WERI-Rb-1 (cell line): ENCODE data around the gene OR13C9.
"Not testable (repeated sequence)": the region's sequence is repeated elsewhere in the genome, so short reads cannot be mapped to it uniquely, and the experiment has no call there.

ENCODE experiments used
- DNase-seq: peaks from one replicate; pipeline ENCODE4 v3.0.0-alpha.2; 2020
- H3K27ac ChIP-seq: fragments of 250-450 bp; sonication (Bioruptor Pico); 2 replicates; pipeline ENCODE4 v1.5.1; 2020; ENCODE audit warnings: mild to moderate bottlenecking, moderate library complexity
- H3K27me3 ChIP-seq: fragments of 250-450 bp; sonication (Bioruptor Pico); 2 replicates; pipeline ENCODE4 v1.5.1; 2021; ENCODE audit warnings: mild to moderate bottlenecking, low read depth, moderate library complexity; ENCODE audit not compliant: insufficient read depth, severe bottlenecking
- H3K36me3 ChIP-seq: fragments of 250-450 bp; sonication (Bioruptor Pico); 2 replicates; pipeline ENCODE4 v1.5.1; 2020; ENCODE audit warnings: mild to moderate bottlenecking, moderate library complexity
- H3K4me3 ChIP-seq: 2 replicates; pipeline ENCODE4 v1.5.1; 2011; ENCODE audit warnings: low read depth, mild to moderate bottlenecking, control low read depth, low read length
- H3K9me3 ChIP-seq: fragments of 250-450 bp; sonication (Bioruptor Pico); 2 replicates; pipeline ENCODE4 v1.5.1; 2021; ENCODE audit warnings: mild to moderate bottlenecking, moderate library complexity; ENCODE audit not compliant: severe bottlenecking
- TF ChIP-seq, protein P1 (sequence below): IDR thresholded peaks from 2 replicates; pipeline ENCODE4 v1.5.1; 2011; ENCODE audit warnings: low read depth, mild to moderate bottlenecking, control low read depth, inconsistent platforms, low read length

OR13C9 gene

GRCh38 chr9:104611213-104611612 is 6.8 kb downstream of the OR13C9 start:
- H3K4me3 ChIP-seq, result no peak overlapping the region
- H3K36me3 ChIP-seq, result no peaks in the 10 kb centered on the region
- TF ChIP-seq, protein P1, sequence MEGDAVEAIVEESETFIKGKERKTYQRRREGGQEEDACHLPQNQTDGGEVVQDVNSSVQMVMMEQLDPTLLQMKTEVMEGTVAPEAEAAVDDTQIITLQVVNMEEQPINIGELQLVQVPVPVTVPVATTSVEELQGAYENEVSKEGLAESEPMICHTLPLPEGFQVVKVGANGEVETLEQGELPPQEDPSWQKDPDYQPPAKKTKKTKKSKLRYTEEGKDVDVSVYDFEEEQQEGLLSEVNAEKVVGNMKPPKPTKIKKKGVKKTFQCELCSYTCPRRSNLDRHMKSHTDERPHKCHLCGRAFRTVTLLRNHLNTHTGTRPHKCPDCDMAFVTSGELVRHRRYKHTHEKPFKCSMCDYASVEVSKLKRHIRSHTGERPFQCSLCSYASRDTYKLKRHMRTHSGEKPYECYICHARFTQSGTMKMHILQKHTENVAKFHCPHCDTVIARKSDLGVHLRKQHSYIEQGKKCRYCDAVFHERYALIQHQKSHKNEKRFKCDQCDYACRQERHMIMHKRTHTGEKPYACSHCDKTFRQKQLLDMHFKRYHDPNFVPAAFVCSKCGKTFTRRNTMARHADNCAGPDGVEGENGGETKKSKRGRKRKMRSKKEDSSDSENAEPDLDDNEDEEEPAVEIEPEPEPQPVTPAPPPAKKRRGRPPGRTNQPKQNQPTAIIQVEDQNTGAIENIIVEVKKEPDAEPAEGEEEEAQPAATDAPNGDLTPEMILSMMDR, result no peak
- no peak overlapping the region for H3K27ac ChIP-seq
- no peaks in the 10 kb centered on the region for H3K9me3 ChIP-seq
- no peaks in the 10 kb centered on the region for H3K27me3 ChIP-seq
- no peak for DNase-seq

DNA sequence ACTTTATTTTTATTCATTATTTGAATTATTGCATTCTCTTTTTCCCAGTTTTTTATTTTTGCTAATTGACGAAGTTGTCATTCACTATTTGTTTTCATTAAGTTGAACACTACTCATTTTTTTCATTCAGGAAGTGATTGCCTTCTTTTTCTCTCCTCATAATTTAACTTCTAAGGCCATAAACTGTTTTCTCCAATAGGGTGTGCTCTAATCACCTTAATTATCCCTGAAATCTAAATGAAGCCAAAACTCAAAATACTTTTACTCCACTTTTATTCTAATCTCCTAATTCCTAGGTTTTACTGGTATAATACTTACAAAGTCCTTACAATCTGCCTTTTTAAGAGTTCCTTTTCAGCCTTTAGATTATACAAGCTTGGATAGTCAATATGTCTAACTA is 9.7 kb downstream of the OR13C9 start:
- Histone ChIP-seq H3K27ac (no peak overlapping the region), H3K27me3 (no peaks in the 10 kb centered on the region), H3K9me3 (no peaks in the 10 kb centered on the region), H3K4me3 (no peak overlapping the region), H3K36me3 (no peaks in the 10 kb centered on the region)
- DNase-seq, result no peak
- TF ChIP-seq, protein P1, result no peak

DNA sequence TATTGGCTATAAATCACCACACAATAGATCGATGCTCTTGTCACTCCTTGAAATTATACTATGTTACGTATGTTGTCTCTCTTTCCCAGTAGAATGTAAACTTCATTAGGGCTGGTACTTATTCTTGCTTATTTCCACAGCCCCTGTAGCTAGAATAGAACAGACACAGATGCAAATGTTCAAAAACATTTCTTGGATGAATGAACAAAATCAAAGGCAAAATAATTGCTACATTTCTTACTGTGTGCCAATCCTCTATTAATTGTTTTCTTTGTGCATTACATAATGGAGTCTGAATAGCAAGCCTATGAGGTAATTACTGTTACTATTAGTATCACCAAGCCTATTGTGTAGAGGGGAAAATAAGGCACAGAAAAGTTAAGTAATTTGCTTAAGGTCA is 11.9 kb downstream of the OR13C9 start:
- Histone ChIP-seq H3K36me3 (no peaks in the 10 kb centered on the region), H3K9me3 (no peaks in the 10 kb centered on the region), H3K4me3 (no peak overlapping the region), H3K27ac (no peak overlapping the region), H3K27me3 (no peaks in the 10 kb centered on the region)
- DNase-seq, result no peak
- TF ChIP-seq, protein P1, result no peak

GRCh38 chr9:104605527-104605926 is 12.5 kb downstream of the OR13C9 start, which contains the start of gene OR13C2:
TSS of gene OR13C2 (minus strand) at chr9:104605627. CDS start at chr9:104605627, 0 bp downstream.
- H3K36me3 ChIP-seq, H3K4me3 ChIP-seq, DNase-seq, H3K9me3 ChIP-seq, H3K27me3 ChIP-seq, H3K27ac ChIP-seq: not testable (repeated sequence)

DNA sequence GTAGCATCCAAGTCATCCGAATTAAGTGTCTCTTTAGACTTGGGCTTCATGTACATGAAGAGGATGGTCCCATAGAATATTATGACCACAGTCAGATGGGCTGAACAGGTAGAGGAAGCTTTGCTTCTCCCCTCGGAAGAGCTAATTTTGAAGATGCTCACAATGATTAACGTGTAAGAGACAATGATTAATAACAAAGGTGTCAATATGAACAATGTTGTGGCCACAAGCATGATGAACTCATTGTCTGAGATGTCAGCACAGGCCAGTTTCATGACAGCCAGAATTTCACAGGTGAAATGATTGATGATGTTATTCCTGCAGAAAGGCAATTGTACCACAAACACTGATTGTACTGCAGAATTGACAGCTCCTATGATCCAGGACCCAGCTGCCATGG is 13.2 kb downstream of the OR13C9 start:
- TF ChIP-seq, protein P1, result no peak
- no peak for DNase-seq
- H3K27me3 ChIP-seq, result no peaks in the 10 kb centered on the region
- no peak overlapping the region for H3K27ac ChIP-seq
- H3K36me3 ChIP-seq, result no peaks in the 10 kb centered on the region
- H3K9me3 ChIP-seq, result no peaks in the 10 kb centered on the region
- no peak overlapping the region for H3K4me3 ChIP-seq

DNA sequence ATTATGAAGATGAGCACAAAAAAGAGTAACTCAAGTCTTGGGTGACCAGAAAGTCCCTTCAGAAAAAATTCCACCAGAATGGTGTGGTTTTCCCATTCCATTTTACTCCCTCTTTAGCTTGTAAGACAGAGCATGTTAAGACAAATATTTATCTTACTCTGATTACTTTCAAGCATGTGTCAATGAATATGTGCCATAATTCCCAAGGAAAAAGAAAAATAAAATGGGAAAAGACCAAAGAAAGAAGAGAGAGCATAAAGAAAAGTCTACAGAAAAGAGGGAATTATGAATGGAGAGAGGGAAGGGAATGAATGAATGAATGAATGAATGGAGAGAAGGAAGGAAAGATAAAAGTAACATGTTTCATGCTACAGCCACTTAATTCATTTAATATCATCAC is 18.7 kb downstream of the OR13C9 start, which contains the start of gene OR13C5:
OR13C5 (minus strand) TSS at position 101 of the 400 bp plus-strand sequence; CDS start at position 101, 0 bp downstream.
- not testable (repeated sequence) for DNase-seq, H3K36me3 ChIP-seq, H3K4me3 ChIP-seq, H3K9me3 ChIP-seq, H3K27me3 ChIP-seq, H3K27ac ChIP-seq

GRCh38 chr9:104598749-104599148 is 19.3 kb downstream of the OR13C9 start:
- H3K4me3 ChIP-seq, H3K27ac ChIP-seq, DNase-seq, H3K36me3 ChIP-seq, H3K27me3 ChIP-seq, H3K9me3 ChIP-seq: not testable (repeated sequence)
